A549 (cell line): Measurements from ENCODE around the gene PAPSS2. TPM values are rescaled to one million over a fixed set of nuclear protein-coding genes. Genes with fewer than 3 reads are reported as not detected.
A peak's percentile ranks its signal among the peaks of the same experiment; 100 is the strongest.
"Not testable (repeated sequence)": the region's sequence is repeated elsewhere in the genome, so short reads cannot be mapped to it uniquely, and the experiment has no call there.

ENCODE experiments used
- ATAC-seq, 2 experiments: fragments of 200-7000 bp in 1 of 2; fragments of >200 bp in 1 of 2; cut with Nextera tagmentation in 1 of 2; cut with Tn5 transposase in 1 of 2; 3 replicates each; pipeline versions ENCODE4 v1.8.0 to v1.9.1; 2018 to 2020; ENCODE audit warnings: mild to moderate bottlenecking in 1 of 2, moderate library complexity in 1 of 2
- CTCF ChIA-PET: fragments of 300-600 bp; sonication (Branson Sonifier 250); formaldehyde crosslinking; extraction: SDS; loops from one replicate; lab custom pipeline; 2021; ENCODE audit warnings: antibody characterized with exemption, inconsistent platforms; lab: Yijun Ruan, JAX
- POLR2A ChIA-PET: fragments of 350-600 bp; formaldehyde crosslinking; extraction: SDS; loops from one replicate; lab custom pipeline; 2021; ENCODE audit warnings: antibody characterized with exemption, inconsistent platforms; lab: Yijun Ruan, JAX
- DNase-seq, 2 experiments: peaks; one replicate each; pipeline versions ENCODE4 v3.0.0 to v3.0.0-alpha.2; 2011 to 2016; ENCODE audit warnings: low read depth in 1 of 2, low spot score in 1 of 2
- FAIRE-seq: peaks from 2 replicates; lab custom pipeline; 2011; peaks lifted over from hg19 to GRCh38; lab: Jason Lieb, UNC
- H3K27ac ChIP-seq, 2 experiments: fragments of >200 bp; sonication (Bioruptor Twin); formaldehyde crosslinking; 3 replicates each; pipeline ENCODE4 v1.5.1; 2016 to 2017
- H3K4me1 ChIP-seq: fragments of >200 bp; sonication (Bioruptor Twin); formaldehyde crosslinking; 3 replicates; pipeline ENCODE4 v1.6.1; 2016
- H3K4me2 ChIP-seq: fragments of >200 bp; sonication (Bioruptor Twin); formaldehyde crosslinking; 3 replicates; pipeline ENCODE4 v1.6.1; 2016
- H3K4me3 ChIP-seq: fragments of >200 bp; sonication (Bioruptor Twin); formaldehyde crosslinking; 3 replicates; pipeline ENCODE4 v1.5.1; 2016
- H3K9me3 ChIP-seq: fragments of >200 bp; sonication (Bioruptor Twin); formaldehyde crosslinking; 3 replicates; pipeline ENCODE4 v1.6.1; 2016
- ATOH8 ChIP-seq: fragments of 250-450 bp; sonication (Bioruptor Pico); IDR thresholded peaks from 2 replicates; pipeline ENCODE4 v1.5.0; 2020; ENCODE audit warnings: low read depth, mild to moderate bottlenecking, moderate library complexity
- CBX8 ChIP-seq: fragments of 200-600 bp; sonication (generic); IDR thresholded peaks from 2 replicates; pipeline ENCODE4 v1.6.1; 2016
- CEBPB ChIP-seq, 2 experiments: fragments of >200 bp in 1 of 2; sonication (Bioruptor Twin) in 1 of 2; formaldehyde crosslinking in 1 of 2; IDR thresholded peaks; 2 replicates each; pipeline ENCODE4 v1.6.1; 2012 to 2016
- CHD2 ChIP-seq: fragments of 150-350 bp; IDR thresholded peaks from 2 replicates; pipeline ENCODE4 v1.6.1; 2014; ENCODE audit warnings: low read length; ENCODE audit not compliant: partially characterized antibody
- CHD4 ChIP-seq: fragments of 200-600 bp; sonication (generic); IDR thresholded peaks from 2 replicates; pipeline ENCODE4 v1.6.1; 2016; ENCODE audit warnings: antibody characterized with exemption, mild to moderate bottlenecking, borderline replicate concordance
- EHMT2 ChIP-seq: fragments of 200-600 bp; sonication (generic); IDR thresholded peaks from 2 replicates; pipeline ENCODE4 v1.6.1; 2016; ENCODE audit warnings: antibody characterized with exemption, low read depth, mild to moderate bottlenecking, moderate library complexity
- FOXS1 ChIP-seq: fragments of 250-450 bp; sonication (Bioruptor Pico); IDR thresholded peaks from 2 replicates; pipeline ENCODE4 v1.5.0; 2020; ENCODE audit warnings: mild to moderate bottlenecking, moderate library complexity
- HES2 ChIP-seq: fragments of >200 bp; sonication (Bioruptor Twin); formaldehyde crosslinking; IDR thresholded peaks from 2 replicates; pipeline ENCODE4 v1.6.1; 2016
- HMGXB4 ChIP-seq: fragments of 250-450 bp; sonication (Bioruptor Pico); IDR thresholded peaks from 2 replicates; pipeline ENCODE4 v1.5.0; 2021; ENCODE audit warnings: mild to moderate bottlenecking, moderate library complexity, borderline replicate concordance
- HOXA7 ChIP-seq: fragments of 250-450 bp; sonication (Bioruptor Pico); IDR thresholded peaks from 2 replicates; pipeline ENCODE4 v1.5.0; 2020; ENCODE audit warnings: mild to moderate bottlenecking, moderate library complexity
- HOXB5 ChIP-seq: fragments of 250-450 bp; sonication (Bioruptor Pico); IDR thresholded peaks from 2 replicates; pipeline ENCODE4 v1.5.0; 2020; ENCODE audit warnings: mild to moderate bottlenecking, moderate library complexity
- JUN ChIP-seq, 2 experiments: fragments of >200 bp; sonication (Bioruptor Twin); formaldehyde crosslinking; IDR thresholded peaks; 2 replicates in 1 of 2; 3 replicates in 1 of 2; pipeline ENCODE4 v1.6.1; 2016 to 2017
- MAFK ChIP-seq: fragments of 450-650 bp; IDR thresholded peaks from 2 replicates; pipeline ENCODE4 v1.6.1; 2014; ENCODE audit not compliant: partially characterized antibody
- MAZ ChIP-seq: fragments of 150-350 bp; IDR thresholded peaks from 2 replicates; pipeline ENCODE4 v1.6.1; 2014; ENCODE audit warnings: antibody characterized with exemption, low read depth, low read length, borderline replicate concordance
- PHF8 ChIP-seq: fragments of 200-600 bp; sonication (generic); IDR thresholded peaks from 2 replicates; pipeline ENCODE4 v1.6.1; 2016; ENCODE audit warnings: low read depth, mild to moderate bottlenecking, antibody characterized with exemption, moderate library complexity, borderline replicate concordance
- REST ChIP-seq: fragments of 200-600 bp; sonication (generic); IDR thresholded peaks from 2 replicates; pipeline ENCODE4 v1.6.1; 2016; ENCODE audit warnings: antibody characterized with exemption, mild to moderate bottlenecking, moderate library complexity
- RNF2 ChIP-seq: fragments of 200-600 bp; sonication (generic); IDR thresholded peaks from 2 replicates; pipeline ENCODE4 v1.6.1; 2016; ENCODE audit warnings: low read depth, mild to moderate bottlenecking, antibody characterized with exemption, moderate library complexity, borderline replicate concordance
- SREBF2 ChIP-seq: fragments of 450-650 bp; IDR thresholded peaks from 2 replicates; pipeline ENCODE4 v1.6.1; 2014; ENCODE audit warnings: mild to moderate bottlenecking, moderate library complexity
- ZC3H11A ChIP-seq: fragments of 450-650 bp; IDR thresholded peaks from 2 replicates; pipeline ENCODE4 v1.6.1; 2014; ENCODE audit warnings: antibody characterized with exemption, mild to moderate bottlenecking
- ZFP36 ChIP-seq: fragments of 450-650 bp; IDR thresholded peaks from 2 replicates; pipeline ENCODE4 v1.6.1; 2014; ENCODE audit warnings: borderline replicate concordance; ENCODE audit not compliant: partially characterized antibody
- WGBS: methylation state at CpG from one replicate; pipeline ENCODE4 v1.1.6; 2017; ENCODE audit errors: missing lambda C conversion rate; 5-methylcytosine and 5-hydroxymethylcytosine counted together
- polyA plus RNA-seq, 4 experiments: library from polyadenylated mRNA; depleted of rRNA in 3 of 4; stranded (reverse); fragments of >200 nt; fragmentation: RNase III in 1 of 4; extraction: RNeasy Plus Mini Kit Qiagen cat#74134 plus additional on column Dnase treatment in 1 of 4; gene quantifications; 2 replicates in 3 of 4; 3 replicates in 1 of 4; pipeline ENCODE4 v1.2.3, GENCODE V29; 2011 to 2017

Gene PAPSS2
- polyA plus RNA-seq, 2 of the 4 experiments (the other 2 are of a cell fraction), result 27.7 to 29.0 TPM

- POLR2A ChIA-PET, DNase-seq, H3K4me2 ChIP-seq, H3K9me3 ChIP-seq, H3K4me3 ChIP-seq, CTCF ChIA-PET, ATAC-seq, FAIRE-seq, H3K27ac ChIP-seq: not testable (repeated sequence)
- peaks cover 32% of the 10 kb centered on the region for H3K4me1 ChIP-seq
- 0 out of 2 replicates have a peak, but pooled peaks have one; percentile 5 for TF ChIP-seq ZC3H11A
These were observed 38.2 kb upstream of the PAPSS2 start for GRCh38 chr10:87621440-87621839.

GRCh38 chr10:87622314-87623004 lies 37.2 kb upstream of the PAPSS2 start:
- 83% methylated on average over 7 of the region's 7 CpGs for WGBS
- 0 out of 3 replicates have a peak overlapping the region, but pooled peaks have one; percentile 3 for H3K4me2 ChIP-seq
- peak in 1 of 2 experiments; percentile 30 for DNase-seq

GRCh38 chr10:87623191-87623590 lies 36.5 kb upstream of the PAPSS2 start:
- no peak for ATAC-seq
- DNase-seq, result no peak
- WGBS, result 50% methylated on average over 1 of the region's 1 CpG
- Histone ChIP-seq H3K9me3 (no peaks in the 10 kb centered on the region), H3K4me1 (peaks cover 24% of the 10 kb centered on the region), H3K27ac (no peak overlapping the region)
- ChIA-PET POLR2A (no interaction called here), CTCF (no interaction called here)
- no peak for FAIRE-seq
- TF ChIP-seq ZFP36 (no peak), FOXS1 (CRISPR knock-in tag) (no peak), CHD4 (no peak), ATOH8 (CRISPR knock-in tag) (no peak), CEBPB (IDR thresholded peaks at IDR 0.05) (no peak), REST (no peak), RNF2 (no peak), HMGXB4 (CRISPR knock-in tag) (no peak), HES2 (no peak), CBX8 (no peak), MAZ (no peak), JUN (IDR thresholded peaks at IDR 0.05) (no peak), HOXB5 (CRISPR knock-in tag) (no peak), MAFK (no peak), HOXA7 (no peak), ZC3H11A (no peak), PHF8 (no peak), EHMT2 (no peak), SREBF2 (no peak), CHD2 (no peak)
- TF ChIP-seq, all 56 proteins: peak for 0
- 0 out of 3 replicates have a peak overlapping the region, but pooled peaks have one; percentile 3 for H3K4me2 ChIP-seq
- no peak overlapping the region for H3K4me3 ChIP-seq

More at GRCh38 chr10:87622314-87623004, 37.2 kb upstream of the PAPSS2 start:
- CTCF ChIA-PET, result no interaction called here
- no peak for FAIRE-seq
- 0 out of 6 replicates have a peak overlapping the region, but pooled peaks of 1 of the 2 experiments have one; percentile 14 for H3K27ac ChIP-seq
- peaks cover 32% of the 10 kb centered on the region for H3K4me1 ChIP-seq
- no peaks in the 10 kb centered on the region for H3K9me3 ChIP-seq
- POLR2A ChIA-PET, result no interaction called here
- H3K4me3 ChIP-seq, result no peak overlapping the region
- peak in 1 of 2 experiments; percentile 65; a peak in 3 of 6 replicates for ATAC-seq
- TF ChIP-seq CEBPB (IDR thresholded peaks at IDR 0.05), result no peak
